OCI-LY7 (cell line): ENCODE results near the gene BEND5. TPM values are rescaled to one million over a fixed set of nuclear protein-coding genes. Genes with fewer than 3 reads are reported as not detected.

ENCODE experiments used
- BruUV-seq: library from RNA; stranded (reverse); fragments of 400-500 nt; replicated peaks from 2 replicates; lab custom pipeline; 2021; lab: Mats Ljungman, UMichigan
- CTCF ChIA-PET: fragments of 300-600 bp; sonication (Branson Sonifier 250); formaldehyde crosslinking; loops from one replicate; lab custom pipeline; 2022; ENCODE audit warnings: antibody characterized with exemption; ENCODE audit not compliant: unreplicated experiment; lab: Charles Lee
- POLR2A ChIA-PET: fragments of 300-600 bp; sonication (Branson Sonifier 250); formaldehyde crosslinking; loops from one replicate; lab custom pipeline; 2022; ENCODE audit warnings: antibody characterized with exemption; lab: Charles Lee
- DNase-seq: peaks from one replicate; pipeline ENCODE4 v3.0.0-alpha.2; 2015; ENCODE audit warnings: low spot score
- H2AFZ ChIP-seq: fragments of 200-600 bp; sonication (generic), shearing (Covaris generic); 2 replicates; pipeline ENCODE4 v1.6.1; 2014; ENCODE audit warnings: mild to moderate bottlenecking, antibody characterized with exemption, low read length, moderate library complexity
- H3K27ac ChIP-seq: fragments of 200-600 bp; sonication (generic); 2 replicates; pipeline ENCODE4 v1.5.1; 2014; ENCODE audit warnings: mixed run types, low read depth, mild to moderate bottlenecking, moderate library complexity, low read length, inconsistent platforms; ENCODE audit not compliant: poor library complexity, severe bottlenecking
- H3K36me3 ChIP-seq: fragments of 200-600 bp; sonication (generic); 2 replicates; pipeline ENCODE4 v1.6.1; 2014; ENCODE audit warnings: mild to moderate bottlenecking, antibody characterized with exemption, low read length, moderate library complexity, mixed read lengths; ENCODE audit not compliant: insufficient read depth
- H3K4me1 ChIP-seq: fragments of 200-600 bp; sonication (generic); 2 replicates; pipeline ENCODE4 v1.5.1; 2014; ENCODE audit warnings: mild to moderate bottlenecking, low read length; ENCODE audit not compliant: insufficient read depth, poor library complexity, severe bottlenecking
- H3K4me2 ChIP-seq: fragments of 200-600 bp; sonication (generic); 2 replicates; pipeline ENCODE4 v1.6.1; 2014; ENCODE audit warnings: mild to moderate bottlenecking, low read length
- H3K4me3 ChIP-seq: fragments of 200-600 bp; sonication (generic); 2 replicates; pipeline ENCODE4 v1.5.1; 2014; ENCODE audit warnings: mild to moderate bottlenecking, low read depth, low read length; ENCODE audit not compliant: poor library complexity, severe bottlenecking
- H3K79me2 ChIP-seq: fragments of 200-600 bp; sonication (generic); 2 replicates; pipeline ENCODE4 v1.6.1; 2016; ENCODE audit warnings: low read depth, mild to moderate bottlenecking, low read length, moderate library complexity, mixed read lengths; ENCODE audit not compliant: insufficient read depth
- H3K9me2 ChIP-seq: fragments of 200-600 bp; sonication (generic); 2 replicates; pipeline ENCODE4 v1.6.1; 2016; ENCODE audit warnings: mild to moderate bottlenecking, low read length, mixed read lengths; ENCODE audit not compliant: insufficient read depth
- H3K9me3 ChIP-seq: fragments of 200-600 bp; sonication (generic); 2 replicates; pipeline ENCODE4 v1.6.1; 2014; ENCODE audit warnings: mild to moderate bottlenecking, mixed run types, low read length, mixed read lengths
- H4K20me1 ChIP-seq: fragments of 200-600 bp; sonication (generic); 2 replicates; pipeline ENCODE4 v1.6.1; 2014; ENCODE audit warnings: mild to moderate bottlenecking, antibody characterized with exemption, low read length, moderate library complexity, mixed read lengths; ENCODE audit not compliant: insufficient read depth
- CTCF ChIP-seq: fragments of 200-600 bp; sonication (generic); conservative IDR thresholded peaks from 2 replicates; pipeline ENCODE4 v1.5.1; 2014; ENCODE audit warnings: mild to moderate bottlenecking, antibody characterized with exemption, low read length, moderate library complexity, mixed read lengths
- EZH2phosphoT487 ChIP-seq: fragments of 200-600 bp; sonication (generic); IDR thresholded peaks from 2 replicates; pipeline ENCODE4 v1.6.1; 2018; ENCODE audit warnings: low read depth, borderline replicate concordance, mild to moderate bottlenecking, mixed run types, antibody characterized with exemption, low read length, moderate library complexity, mixed read lengths
- intact Hi-C: fragments of 100-400 bp; cut with micrococcal nuclease; formaldehyde crosslinking; loops from one replicate; pipeline ENCODE4 v1.10.0; 2022; ENCODE audit not compliant: unreplicated experiment
- total RNA-seq, 2 experiments: library from RNA; depleted of rRNA in 1 of 2; stranded (reverse); fragments of >200 nt in 1 of 2; shearing (Covaris generic) in 1 of 2; gene quantifications; 2 replicates each; pipeline ENCODE4 v1.2.3, GENCODE V29; 2014 to 2022

BEND5 gene
- total RNA-seq, 2 experiments from 2014 or later: not detected

DNA sequence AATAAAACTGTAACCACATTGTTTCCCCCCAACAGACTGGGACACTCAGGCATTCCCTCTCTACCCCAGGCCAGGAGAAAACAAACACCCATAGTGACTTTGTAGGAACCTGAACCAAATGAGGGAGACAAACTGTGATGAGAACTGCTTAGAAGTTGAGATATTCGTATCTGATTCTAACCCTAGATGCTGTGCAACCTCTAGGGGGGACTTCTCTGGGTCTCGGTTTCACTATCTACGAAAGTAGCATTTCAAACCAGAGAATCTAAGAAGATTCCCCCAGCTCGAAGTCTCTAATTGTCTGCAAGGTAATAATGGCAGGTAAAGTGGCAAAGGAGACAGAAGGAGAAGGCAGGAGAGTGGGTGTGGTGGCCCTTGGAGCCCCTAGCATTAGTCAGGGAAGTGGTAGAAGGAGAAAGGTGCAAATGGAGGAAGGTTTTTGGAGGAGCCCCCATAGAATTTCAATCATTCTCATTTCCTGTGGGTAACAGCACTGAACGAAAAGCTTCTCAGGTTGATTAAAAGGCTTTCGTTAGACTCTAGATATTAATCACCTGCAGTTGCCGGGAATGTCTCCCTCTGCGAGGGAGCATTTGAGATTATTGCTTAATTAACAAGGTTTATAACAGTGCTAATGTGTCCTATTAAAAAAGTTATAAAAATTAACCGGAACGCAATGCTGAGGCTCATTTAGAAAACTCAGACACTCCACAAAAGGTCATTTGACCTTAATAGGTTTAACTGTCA, 46.4 kb downstream of the BEND5 start:
- Histone ChIP-seq H3K4me2 (no peak overlapping the region), H3K27ac (no peak overlapping the region), H4K20me1 (no peaks in the 10 kb centered on the region), H3K4me3 (no peak overlapping the region), H3K9me2 (no peaks in the 10 kb centered on the region), H3K79me2 (no peaks in the 10 kb centered on the region), H3K9me3 (no peaks in the 10 kb centered on the region), H3K36me3 (no peaks in the 10 kb centered on the region), H3K4me1 (no peaks in the 10 kb centered on the region), H2AFZ (no peak overlapping the region)
- intact Hi-C loops: no loop called here
- BruUV-seq: no TSS peak
- ChIA-PET CTCF (no interaction called here), POLR2A (interaction anchor here (0.7 kb wide), 1 partner anchor 84 kb away, joined by 3 read pairs; no protein-coding TSS in a partner anchor)
- no peak for DNase-seq
- TF ChIP-seq CTCF (no peak), EZH2phosphoT487 (no peak)

DNA sequence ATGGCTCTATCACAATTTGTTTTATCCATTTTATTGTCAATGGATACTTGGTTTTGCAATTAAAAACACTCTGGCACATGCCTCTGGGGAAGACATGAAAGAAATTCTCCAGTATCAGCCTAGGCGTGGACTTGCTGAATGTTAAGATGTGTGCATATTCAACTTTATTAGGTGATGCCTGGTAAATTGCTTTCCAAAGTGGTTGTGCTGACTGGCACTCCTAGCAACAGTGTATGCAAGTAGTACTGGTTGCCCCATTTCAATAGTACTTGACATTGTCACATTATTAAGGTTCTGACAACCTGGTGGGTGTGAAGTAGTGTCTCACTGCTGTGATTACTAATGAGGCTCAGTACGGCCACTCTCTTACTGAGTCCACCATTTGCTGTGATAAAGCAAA, 48.1 kb downstream of the BEND5 start:
- TF ChIP-seq CTCF: no peak
- TF ChIP-seq EZH2phosphoT487: no peak
- no peaks in the 10 kb centered on the region for H3K4me1 ChIP-seq
- no peaks in the 10 kb centered on the region for H3K36me3 ChIP-seq
- POLR2A ChIA-PET: no interaction called here
- CTCF ChIA-PET: no interaction called here
- no peak for DNase-seq
- no peaks in the 10 kb centered on the region for H3K9me3 ChIP-seq
- no peak overlapping the region for H3K4me2 ChIP-seq
- no TSS peak for BruUV-seq
- H4K20me1 ChIP-seq: no peaks in the 10 kb centered on the region
- no peak overlapping the region for H3K27ac ChIP-seq
- no peak overlapping the region for H3K4me3 ChIP-seq
- no peaks in the 10 kb centered on the region for H3K79me2 ChIP-seq
- intact Hi-C loops: no loop called here
- no peak overlapping the region for H2AFZ ChIP-seq
- H3K9me2 ChIP-seq: no peaks in the 10 kb centered on the region

DNA sequence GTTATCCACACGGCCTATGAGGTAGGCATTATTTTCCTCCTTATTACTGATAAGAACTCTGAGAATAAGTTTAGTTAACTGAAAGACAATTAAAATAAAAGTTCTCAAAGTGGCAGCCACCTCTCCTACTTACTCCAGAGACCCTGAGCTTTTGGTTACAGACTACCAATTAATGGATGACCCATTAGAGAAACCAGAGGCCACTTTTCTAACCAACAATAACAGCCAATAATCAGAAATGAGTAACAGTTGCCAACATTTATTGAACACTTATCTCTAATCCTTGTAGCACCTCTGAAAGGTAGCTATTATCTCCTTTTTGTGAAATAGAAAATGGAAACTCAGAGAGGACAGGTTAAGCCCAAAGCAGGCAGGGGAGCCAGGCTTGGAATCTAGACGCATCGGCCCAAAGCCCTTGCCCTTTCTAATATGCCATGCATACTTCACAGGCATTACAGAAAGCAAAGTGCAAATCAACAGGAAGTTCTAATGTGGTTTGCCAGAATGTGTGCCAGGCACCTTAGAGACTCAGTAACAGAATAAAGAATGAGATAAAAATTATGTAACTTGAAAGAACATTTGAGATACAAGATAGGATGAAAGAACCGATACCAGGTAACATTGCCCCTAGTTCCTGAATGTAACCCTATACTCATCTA, 50.0 kb downstream of the BEND5 start:
- no peaks in the 10 kb centered on the region for H4K20me1 ChIP-seq
- no TSS peak for BruUV-seq
- no peaks in the 10 kb centered on the region for H3K9me3 ChIP-seq
- POLR2A ChIA-PET: no interaction called here
- TF ChIP-seq EZH2phosphoT487 (no peak), CTCF (no peak)
- intact Hi-C loops: no loop called here
- no peak overlapping the region for H3K27ac ChIP-seq
- no peaks in the 10 kb centered on the region for H3K36me3 ChIP-seq
- CTCF ChIA-PET: no interaction called here
- no peak overlapping the region for H3K4me3 ChIP-seq
- no peaks in the 10 kb centered on the region for H3K4me1 ChIP-seq
- DNase-seq: no peak
- H3K9me2 ChIP-seq: no peaks in the 10 kb centered on the region
- no peak overlapping the region for H2AFZ ChIP-seq
- H3K79me2 ChIP-seq: no peaks in the 10 kb centered on the region
- no peak overlapping the region for H3K4me2 ChIP-seq
